GM12878 (cell line): Measurements from ENCODE around the gene PSMC4. TPM values are rescaled to one million over a fixed set of nuclear protein-coding genes. Genes with fewer than 3 reads are reported as not detected.

Source experiments
- ATAC-seq: fragments of 200-7000 bp; cut with Tn5 transposase; 3 replicates; pipeline ENCODE4 v1.9.1; 2020; ENCODE audit warnings: mild to moderate bottlenecking, moderate library complexity
- BruUV-seq: library from RNA; stranded (reverse); fragments of 400-500 nt; replicated peaks from 2 replicates; lab custom pipeline; 2021; lab: Mats Ljungman, UMichigan
- CTCF ChIA-PET: fragments of 300-600 bp; sonication (Branson Sonifier 250); formaldehyde crosslinking; extraction: SDS; loops from one replicate; lab custom pipeline; 2021; ENCODE audit warnings: inconsistent platforms; lab: Yijun Ruan, JAX
- POLR2A ChIA-PET: fragments of 350-600 bp; formaldehyde crosslinking; extraction: SDS; loops from one replicate; lab custom pipeline; 2021; ENCODE audit warnings: inconsistent platforms; lab: Charles Lee
- RAD21 ChIA-PET: fragments of 300-600 bp; sonication (Branson Sonifier 250); formaldehyde crosslinking; loops from one replicate; lab custom pipeline; 2023; ENCODE audit warnings: antibody characterized with exemption; ENCODE audit not compliant: unreplicated experiment; lab: Charles Lee
- SMC1A ChIA-PET: fragments of 300-600 bp; sonication (Branson Sonifier 250); formaldehyde crosslinking; loops from one replicate; lab custom pipeline; 2023; ENCODE audit not compliant: unreplicated experiment, uncharacterized antibody; lab: Charles Lee
- DNase-seq: peaks from one replicate; pipeline ENCODE4 v3.0.0-alpha.2; 2011; ENCODE audit warnings: low read depth, low spot score
- FAIRE-seq: peaks from 3 replicates; lab custom pipeline; 2011; peaks lifted over from hg19 to GRCh38; lab: Jason Lieb, UNC
- H2AFZ ChIP-seq: 2 replicates; pipeline ENCODE4 v1.6.0; 2011; ENCODE audit warnings: low read depth, low read length, control low read depth; ENCODE audit not compliant: control insufficient read depth
- H3K27ac ChIP-seq: 2 replicates; pipeline ENCODE4 v1.5.1; 2011; ENCODE audit warnings: control low read depth; ENCODE audit not compliant: control insufficient read depth, insufficient read depth
- H3K27me3 ChIP-seq, 2 experiments: replicated peaks in 1 of 2; 2 replicates each; pipeline versions ENCODE4 v1.6.0 to v1.6.1; 2011; ENCODE audit warnings: low read length in 1 of 2; ENCODE audit not compliant: control insufficient read depth in 2 of 2, insufficient read depth in 2 of 2
- H3K36me3 ChIP-seq, 2 experiments: 2 replicates each; pipeline ENCODE4 v1.5.1; 2011; ENCODE audit warnings: low read length in 1 of 2; ENCODE audit not compliant: control insufficient read depth in 2 of 2, insufficient read depth in 2 of 2
- H3K4me1 ChIP-seq: 2 replicates; pipeline ENCODE4 v1.6.1; 2011; ENCODE audit warnings: mild to moderate bottlenecking, low read length, moderate library complexity, mixed read lengths; ENCODE audit not compliant: control insufficient read depth, insufficient read depth
- H3K4me2 ChIP-seq: 2 replicates; pipeline ENCODE4 v1.6.0; 2011; ENCODE audit warnings: control low read depth; ENCODE audit not compliant: control insufficient read depth, insufficient read depth
- H3K4me3 ChIP-seq: fragments of 200-600 bp; sonication (generic); 2 replicates; pipeline ENCODE4 v1.5.1; 2016
- H3K79me2 ChIP-seq: 2 replicates; pipeline ENCODE4 v1.6.0; 2011; ENCODE audit warnings: low read length; ENCODE audit not compliant: control insufficient read depth, insufficient read depth
- H3K9ac ChIP-seq: 2 replicates; pipeline ENCODE4 v1.8.0; 2011; ENCODE audit warnings: low read length, control low read depth, mixed read lengths; ENCODE audit not compliant: control insufficient read depth, insufficient read depth
- H3K9me3 ChIP-seq: replicated peaks from 3 replicates; pipeline ENCODE4 v1.5.1; 2011; ENCODE audit warnings: mild to moderate bottlenecking, low read length; ENCODE audit not compliant: control insufficient read depth, insufficient read depth
- H4K20me1 ChIP-seq: 2 replicates; pipeline ENCODE4 v1.6.0; 2011; ENCODE audit not compliant: control insufficient read depth, insufficient read depth
- CBX5 ChIP-seq: sonication (generic); IDR thresholded peaks from 2 replicates; pipeline ENCODE4 v1.6.1; 2016; ENCODE audit warnings: low read depth, moderate library complexity, mild to moderate bottlenecking, inconsistent platforms
- CHD4 ChIP-seq: fragments of 200-600 bp; sonication (generic); IDR thresholded peaks from 2 replicates; pipeline ENCODE4 v1.6.1; 2016; ENCODE audit warnings: mild to moderate bottlenecking
- CREM ChIP-seq: IDR thresholded peaks from 2 replicates; pipeline ENCODE4 v1.6.1; 2014; ENCODE audit warnings: antibody characterized with exemption, low read depth
- IKZF1 ChIP-seq: fragments of 450-650 bp; conservative IDR thresholded peaks from 2 replicates; pipeline ENCODE4 v1.6.1; 2017; ENCODE audit warnings: antibody characterized with exemption, mild to moderate bottlenecking
- NR2C1 ChIP-seq: fragments of 450-650 bp; IDR thresholded peaks from 2 replicates; pipeline ENCODE4 v1.6.1; 2017; ENCODE audit warnings: antibody characterized with exemption, mild to moderate bottlenecking, moderate library complexity
- PAX5 ChIP-seq: IDR thresholded peaks from 2 replicates; pipeline ENCODE4 v1.6.1; 2011; ENCODE audit warnings: low read depth, low read length, borderline replicate concordance
- POU2F2 ChIP-seq: IDR thresholded peaks from 3 replicates; pipeline ENCODE4 v1.6.1; 2011; ENCODE audit warnings: low read depth, mild to moderate bottlenecking, low read length, borderline replicate concordance
- RB1 ChIP-seq: fragments of 450-650 bp; formaldehyde crosslinking; IDR thresholded peaks from 2 replicates; pipeline ENCODE4 v1.6.1; 2017; ENCODE audit warnings: mild to moderate bottlenecking, borderline replicate concordance
- SIX5 ChIP-seq: IDR thresholded peaks from 2 replicates; pipeline ENCODE4 v1.6.1; 2011; ENCODE audit warnings: mild to moderate bottlenecking, low read depth, low read length, moderate library complexity; ENCODE audit not compliant: severe bottlenecking
- SMARCA5 ChIP-seq: fragments of 450-650 bp; IDR thresholded peaks from 2 replicates; pipeline ENCODE4 v1.6.1; 2017; ENCODE audit warnings: mild to moderate bottlenecking
- SP1 ChIP-seq: IDR thresholded peaks from one replicate; pipeline ENCODE4 v1.6.1; 2011; ENCODE audit warnings: low read depth, low read length
- SREBF2 ChIP-seq: IDR thresholded peaks from 2 replicates; pipeline ENCODE4 v1.6.1; 2012; ENCODE audit warnings: mild to moderate bottlenecking, low read length
- WGBS: methylation state at CpG from one replicate; pipeline ENCODE4 v1.1.6; 2016; ENCODE audit warnings: low lambda C conversion rate; ENCODE audit not compliant: insufficient replicate concordance, insufficient coverage; ENCODE audit errors: missing lambda C conversion rate; 5-methylcytosine and 5-hydroxymethylcytosine counted together
- in situ Hi-C: fragments of 300-500 bp; cut with MboI; formaldehyde crosslinking; loops from 9 replicates; pipeline ENCODE4 v1.14.3; 2018; ENCODE audit warnings: mixed read lengths
- intact Hi-C: fragments of 100-400 bp; cut with micrococcal nuclease; formaldehyde crosslinking; loops from one replicate; pipeline ENCODE4 v1.14.2; 2022; ENCODE audit not compliant: unreplicated experiment
- polyA plus RNA-seq, 11 experiments: library from polyadenylated mRNA; depleted of rRNA in 4 of 11; unstranded in 6 of 11; stranded (reverse) in 5 of 11; fragments of >200 nt; fragmentation: Nextera tagmentation in 4 of 11; fragmentation: Illumina TruSeq in 1 of 11; extraction: Ambion mirVana in 4 of 11; extraction: Trizol in 1 of 11; gene quantifications; 1 replicate in 1 of 11; 2 replicates in 10 of 11; pipeline versions ENCODE4 v1.2.1 to v1.2.3, GENCODE V29; 2011 to 2016; ENCODE audit warnings: inconsistent platforms in 2 of 11, missing spikeins in 2 of 11, low read depth in 1 of 11
- total RNA-seq, 4 experiments: library from RNA; depleted of rRNA in 3 of 4; stranded (reverse); fragments of >200 nt in 3 of 4; fragmentation: Illumina TruSeq in 1 of 4; extraction: Trizol in 1 of 4; gene quantifications; 2 replicates each; pipeline versions ENCODE4 v1.2.1 to v1.2.3, GENCODE V29; 2013 to 2021

The PSMC4 gene
- total and polyA plus RNA-seq, 10 of the 15 experiments (the other 5 are each of a cell fraction or from before 2014, with no cell fraction given): 55.2 to 328 (median 127) TPM

DNA sequence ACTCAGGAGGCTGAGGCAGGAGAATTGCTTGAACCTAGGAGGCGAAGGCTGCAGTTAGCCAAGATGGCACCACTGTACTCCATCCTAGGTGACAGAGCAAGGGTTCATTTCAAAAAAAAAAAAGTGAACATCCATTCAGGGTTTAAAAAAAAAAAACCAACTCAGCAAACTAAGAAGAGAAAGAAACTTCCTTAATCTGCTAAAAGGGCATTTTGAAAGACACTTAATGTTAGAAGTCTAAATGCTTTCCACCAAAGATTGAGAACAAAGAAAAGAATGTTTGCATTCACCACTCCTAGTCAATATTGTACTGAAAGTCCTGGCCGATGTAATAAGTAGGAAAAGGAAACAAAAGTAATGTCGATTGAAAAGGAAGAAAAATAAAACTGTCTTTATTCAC is 7.1 kb upstream of the PSMC4 start:
- H3K27me3 ChIP-seq: no peaks in the 10 kb centered on the region
- no peak overlapping the region for H3K27ac ChIP-seq
- H2AFZ ChIP-seq: no peak overlapping the region
- in situ Hi-C loops: no loop called here
- no peak overlapping the region for H3K9ac ChIP-seq
- 51% methylated on average over 3 of the region's 3 CpGs for WGBS
- ChIA-PET CTCF (no interaction called here), RAD21 (no interaction called here), POLR2A (no interaction called here), SMC1A (interaction anchor here (0.7 kb wide), 1 partner anchor 11 kb away, joined by 3 read pairs; no protein-coding TSS in a partner anchor)
- H3K36me3 ChIP-seq: no peaks in the 10 kb centered on the region
- H3K4me2 ChIP-seq: no peak overlapping the region
- no peak for FAIRE-seq
- intact Hi-C loops: no loop called here
- no peaks in the 10 kb centered on the region for H4K20me1 ChIP-seq
- H3K4me3 ChIP-seq: no peak overlapping the region
- 0 out of 2 replicates have a peak, but pooled peaks cover 2% of the 10 kb centered on the region for H3K4me1 ChIP-seq
- no peak for ATAC-seq
- no peak for TF ChIP-seq CREM
- TF ChIP-seq SREBF2: no peak
- no peak for TF ChIP-seq PAX5
- no peak for TF ChIP-seq NR2C1
- TF ChIP-seq SMARCA5: no peak
- TF ChIP-seq IKZF1: no peak
- no peak for TF ChIP-seq SIX5
- no peak for TF ChIP-seq POU2F2
- no peak for TF ChIP-seq SP1
- TF ChIP-seq RB1: no peak
- no peak for TF ChIP-seq CBX5
- TF ChIP-seq CHD4: no peak
- no peaks in the 10 kb centered on the region for H3K79me2 ChIP-seq
- no peaks in the 10 kb centered on the region; the same call in 2 of the 3 replicates for H3K9me3 ChIP-seq
- no peak for DNase-seq
- no TSS peak for BruUV-seq
